ENCODE measurements around the gene GAREM1.

GAREM1 gene

GRCh38 chr18:32424696-32425095 is 46.0 kb downstream of the GAREM1 start:
- no peak for DNase-seq (ENCODE audit: low read depth)

GRCh38 chr18:32422978-32423740 is 47.5 kb downstream of the GAREM1 start:
- no peak for DNase-seq (ENCODE audit: low read depth)

- no peak for DNase-seq (ENCODE audit: low read depth)
Observed at GRCh38 chr18:32422201-32422600, 48.5 kb downstream of the GAREM1 start.

GRCh38 chr18:32420084-32420750 is 50.5 kb downstream of the GAREM1 start:
- no peak for DNase-seq (ENCODE audit: low read depth)

GRCh38 chr18:32418148-32418547 is 52.5 kb downstream of the GAREM1 start:
- DNase-seq (ENCODE audit: low read depth) = no peak

DNA sequence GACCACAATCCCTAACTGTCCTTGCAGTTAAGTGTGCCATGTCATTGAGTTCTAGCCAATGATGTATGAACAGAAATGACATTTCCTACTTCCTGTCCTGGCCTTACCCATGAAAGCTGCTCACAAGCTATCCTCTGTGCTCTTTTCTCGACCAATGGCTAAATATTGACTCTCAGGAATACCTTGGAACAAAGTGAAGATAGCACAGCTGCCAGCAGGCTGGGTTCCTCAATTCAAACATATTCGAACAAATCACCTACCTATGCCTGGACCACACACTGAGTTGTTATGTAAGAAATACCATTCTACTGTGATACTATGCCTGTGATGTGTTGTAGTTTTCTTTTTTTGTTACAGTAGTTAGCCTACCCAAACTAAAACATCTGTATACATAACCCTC is 65.1 kb downstream of the GAREM1 start:
- no peak for DNase-seq (ENCODE audit: low read depth)

- DNase-seq (ENCODE audit: low read depth) = no peak
Observed at GRCh38 chr18:32401621-32402020, 69.1 kb downstream of the GAREM1 start.

- no peak for DNase-seq (ENCODE audit: low read depth)
Observed at GRCh38 chr18:32393407-32393806, 77.3 kb downstream of the GAREM1 start.

- no peak for DNase-seq (ENCODE audit: low read depth)
Observed at GRCh38 chr18:32391126-32391525, 79.6 kb downstream of the GAREM1 start.

DNA sequence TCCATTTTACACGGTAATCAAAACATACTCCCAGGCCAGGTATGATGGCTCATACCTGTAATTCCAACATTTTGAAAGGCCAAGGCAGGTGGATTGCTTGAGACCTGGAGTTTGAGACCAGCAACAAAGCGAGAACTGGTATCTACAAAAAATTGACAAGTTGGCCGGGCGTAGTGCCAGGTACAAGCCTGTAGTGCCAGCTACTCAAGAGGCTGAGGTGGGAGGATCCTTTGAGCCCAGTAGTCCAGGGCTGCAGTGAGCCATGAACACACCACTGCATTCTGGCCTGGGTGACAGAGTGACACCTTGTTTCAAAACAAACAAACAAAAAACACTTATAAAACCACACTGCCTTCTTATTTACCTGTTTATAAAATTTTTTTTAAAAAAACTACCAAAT is 80.8 kb downstream of the GAREM1 start:
- DNase-seq (ENCODE audit: low read depth) = no peak

DNA sequence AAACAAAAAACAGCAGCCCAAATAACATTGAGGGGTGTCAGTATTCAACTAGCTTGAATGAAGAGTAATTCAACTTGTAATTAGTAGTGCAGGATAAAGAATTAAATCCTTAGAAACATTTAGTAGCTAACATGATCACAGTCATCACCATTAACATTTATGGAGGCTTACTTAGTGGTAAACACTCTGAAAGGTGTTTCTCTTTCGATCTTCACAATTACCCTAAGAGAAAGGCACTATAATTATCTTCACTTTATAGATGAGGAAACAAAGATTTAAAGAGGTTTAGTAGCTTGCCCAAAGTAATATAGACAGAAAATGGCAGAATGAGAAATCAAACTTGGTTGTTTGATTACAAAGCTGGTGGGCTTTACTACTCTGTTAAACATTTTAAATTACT is 81.5 kb downstream of the GAREM1 start:
- no peak for DNase-seq (ENCODE audit: low read depth)

DNA sequence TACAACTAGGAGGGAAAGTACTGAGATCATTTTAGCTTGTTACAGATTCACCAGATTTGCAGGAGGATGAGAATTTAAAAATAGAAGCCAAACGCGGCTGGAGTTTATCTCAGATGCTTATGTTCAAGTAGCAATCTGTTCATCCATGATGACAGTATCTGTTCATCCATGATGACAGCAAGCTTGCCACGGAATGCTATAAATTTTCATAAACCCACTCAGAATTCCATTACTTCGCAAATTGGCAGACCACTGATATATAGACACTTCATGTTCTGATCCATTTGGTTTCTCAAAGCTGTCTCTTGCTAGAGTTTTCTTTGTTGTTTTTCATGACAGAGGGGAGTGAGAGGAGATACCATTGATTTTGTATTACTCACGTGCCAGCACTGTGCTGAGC is 84.2 kb downstream of the GAREM1 start:
- no peak for DNase-seq (ENCODE audit: low read depth)

- DNase-seq (ENCODE audit: low read depth) = no peak
Observed at GRCh38 chr18:32383050-32383819, 87.4 kb downstream of the GAREM1 start.

DNA sequence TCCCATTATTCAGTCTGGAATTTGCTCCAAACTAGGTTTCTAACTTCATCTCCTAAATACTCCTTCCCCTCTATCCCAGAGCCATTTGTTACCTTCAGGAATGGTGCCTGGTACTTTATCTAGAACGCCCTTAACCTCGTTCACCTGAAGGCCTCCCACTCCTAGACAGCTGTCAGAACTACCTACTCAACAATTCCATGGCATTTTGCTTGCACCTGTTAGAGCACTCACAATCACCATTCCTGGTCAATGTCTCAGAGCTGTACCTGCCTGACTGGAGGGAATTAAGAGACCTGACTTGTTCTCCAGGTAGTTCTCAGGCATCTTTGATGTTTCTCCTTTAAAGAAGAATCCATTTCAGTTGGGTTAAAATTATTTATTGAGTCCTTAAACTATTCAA is 88.9 kb downstream of the GAREM1 start:
- no peak for DNase-seq (ENCODE audit: low read depth)

GRCh38 chr18:32380559-32380958 is 90.1 kb downstream of the GAREM1 start:
- DNase-seq (ENCODE audit: low read depth) = no peak

GRCh38 chr18:32379891-32380290 is 90.8 kb downstream of the GAREM1 start:
- no peak for DNase-seq (ENCODE audit: low read depth)

GRCh38 chr18:32378705-32379104 is 92.0 kb downstream of the GAREM1 start:
- DNase-seq (ENCODE audit: low read depth) = no peak

GRCh38 chr18:32373995-32374394 is 96.7 kb downstream of the GAREM1 start:
- no peak for DNase-seq (ENCODE audit: low read depth)

- no peak for DNase-seq (ENCODE audit: low read depth)
Observed at GRCh38 chr18:32373505-32373904, 97.2 kb downstream of the GAREM1 start.

GRCh38 chr18:32372381-32373061 is 98.2 kb downstream of the GAREM1 start:
- no peak for DNase-seq (ENCODE audit: low read depth)

DNA sequence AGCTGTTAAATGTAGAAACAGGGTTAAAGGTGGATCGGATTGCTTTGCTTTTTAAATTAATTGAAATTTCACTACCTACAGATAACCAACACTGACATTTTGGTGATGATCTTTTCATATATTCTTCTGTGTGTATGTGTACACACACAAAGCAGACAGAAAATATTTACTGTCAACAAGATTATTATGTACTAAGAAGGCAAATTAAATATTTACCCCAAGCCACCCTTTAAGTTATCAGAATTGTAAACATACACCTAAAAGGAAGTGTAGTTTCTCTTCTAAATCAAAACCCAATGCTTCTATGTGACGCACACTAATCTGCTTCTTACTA is 98.7 kb downstream of the GAREM1 start:
- DNase-seq (ENCODE audit: low read depth) = no peak

DNA sequence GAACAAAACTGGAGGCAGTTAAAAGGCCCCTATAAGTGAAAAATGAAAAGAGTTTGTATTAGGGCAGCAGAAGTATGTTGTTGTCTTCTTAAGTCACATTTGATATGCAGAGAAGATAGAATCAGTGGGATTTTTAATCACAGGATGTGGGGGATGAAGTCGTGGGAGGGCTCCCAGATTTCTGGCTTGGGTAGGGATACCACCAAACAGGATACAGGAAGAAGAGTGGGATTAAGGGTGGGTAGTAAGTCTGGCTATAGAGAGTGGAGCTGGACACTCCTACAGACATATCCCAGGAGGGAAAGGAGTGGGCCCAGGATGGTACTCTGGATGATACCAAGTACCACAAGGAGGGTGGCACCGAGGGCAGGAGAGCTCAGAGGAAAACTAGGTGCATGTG is 99.3 kb downstream of the GAREM1 start:
- no peak for DNase-seq (ENCODE audit: low read depth)

- no peak for DNase-seq (ENCODE audit: low read depth)
Observed at GRCh38 chr18:32368991-32369390, 101.7 kb downstream of the GAREM1 start.

All from activated T-cell treated with anti-CD3 and anti-CD28 coated beads for 1 hour (primary cell).